HCT116 (cell line): ENCODE measurements around the gene IGFL4.

Source experiments
- CTCF ChIP-seq, 3 experiments: fragments of 200-600 bp in 1 of 3; sonication (generic) in 1 of 3; IDR thresholded peaks in 2 of 3; conservative IDR thresholded peaks in 1 of 3; 2 replicates each; pipeline ENCODE4 v1.5.1; 2012 to 2017; ENCODE audit warnings: low read depth in 2 of 3, low read length in 2 of 3, antibody characterized with exemption in 1 of 3, borderline replicate concordance in 1 of 3, control low read depth in 1 of 3, mild to moderate bottlenecking in 1 of 3, mixed read lengths in 1 of 3, mixed run types in 1 of 3, moderate library complexity in 1 of 3; ENCODE audit not compliant: insufficient read depth in 1 of 3
- EZH2 ChIP-seq: fragments of 200-600 bp; sonication (generic); IDR thresholded peaks from 2 replicates; pipeline ENCODE4 v1.6.1; 2017; ENCODE audit warnings: antibody characterized with exemption, mixed run types
- MAX ChIP-seq: IDR thresholded peaks from 2 replicates; pipeline ENCODE4 v1.6.1; 2012
- RAD21 ChIP-seq: IDR thresholded peaks from 2 replicates; pipeline ENCODE4 v1.6.1; 2012; ENCODE audit warnings: low read depth, mild to moderate bottlenecking
- SP1 ChIP-seq: IDR thresholded peaks from 2 replicates; pipeline ENCODE4 v1.6.1; 2012; ENCODE audit warnings: low read depth
- TCF7L2 ChIP-seq: IDR thresholded peaks from 2 replicates; pipeline ENCODE4 v1.7.0; 2011; ENCODE audit warnings: borderline replicate concordance, inconsistent platforms; ENCODE audit not compliant: insufficient read depth, insufficient read length; ENCODE audit errors: extremely low read depth

GRCh38 chr19:46079576-46079975, 38.8 kb upstream of the IGFL4 start:
- no peak for TF ChIP-seq CTCF (IDR thresholded peaks at IDR 0.05 in 2 of 3, conservative IDR thresholded peaks at IDR 0.05 in 1 of 3; ENCODE audit: borderline replicate concordance in 1 of 3, insufficient read depth in 1 of 3, low read depth in 2 of 3, low read length in 2 of 3)
- no peak for TF ChIP-seq MAX
- TF ChIP-seq SP1, result no peak
- TF ChIP-seq EZH2, result no peak
- TF ChIP-seq RAD21, result no peak
- TF ChIP-seq TCF7L2, result no peak
